Loucy (cell line): ENCODE measurements around the gene FAM217A.

ENCODE experiments used
- EZH2phosphoT487 ChIP-seq: fragments of 200-600 bp; IDR thresholded peaks from 2 replicates; pipeline ENCODE4 v1.6.1; 2018; ENCODE audit warnings: antibody characterized with exemption, mild to moderate bottlenecking, moderate library complexity, borderline replicate concordance
- TF ChIP-seq, protein P1 (sequence below): fragments of 200-600 bp; sonication (generic); conservative IDR thresholded peaks from 2 replicates; pipeline ENCODE4 v1.5.1; 2014; ENCODE audit warnings: mild to moderate bottlenecking, antibody characterized with exemption, low read length

DNA sequence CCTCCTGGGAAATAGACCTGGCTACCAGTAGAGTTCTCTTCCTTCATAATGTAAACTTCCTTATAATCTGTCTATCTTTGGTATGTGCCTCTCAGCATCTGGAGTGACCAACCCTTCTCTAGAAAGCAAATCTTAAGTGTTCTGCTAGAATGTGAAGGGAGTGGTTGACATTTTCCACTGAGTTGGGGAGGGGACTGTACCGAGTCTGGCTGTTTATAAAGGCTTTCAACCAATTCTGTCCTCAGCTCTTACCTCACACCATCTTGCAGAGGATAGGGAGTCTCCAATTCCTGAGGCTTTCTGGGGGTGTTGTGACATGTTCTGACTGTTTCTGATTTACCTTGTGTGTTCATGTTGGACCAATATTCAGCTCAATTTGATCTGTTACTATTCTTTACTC is 39.6 kb downstream of the FAM217A start:
- TF ChIP-seq, protein P1, sequence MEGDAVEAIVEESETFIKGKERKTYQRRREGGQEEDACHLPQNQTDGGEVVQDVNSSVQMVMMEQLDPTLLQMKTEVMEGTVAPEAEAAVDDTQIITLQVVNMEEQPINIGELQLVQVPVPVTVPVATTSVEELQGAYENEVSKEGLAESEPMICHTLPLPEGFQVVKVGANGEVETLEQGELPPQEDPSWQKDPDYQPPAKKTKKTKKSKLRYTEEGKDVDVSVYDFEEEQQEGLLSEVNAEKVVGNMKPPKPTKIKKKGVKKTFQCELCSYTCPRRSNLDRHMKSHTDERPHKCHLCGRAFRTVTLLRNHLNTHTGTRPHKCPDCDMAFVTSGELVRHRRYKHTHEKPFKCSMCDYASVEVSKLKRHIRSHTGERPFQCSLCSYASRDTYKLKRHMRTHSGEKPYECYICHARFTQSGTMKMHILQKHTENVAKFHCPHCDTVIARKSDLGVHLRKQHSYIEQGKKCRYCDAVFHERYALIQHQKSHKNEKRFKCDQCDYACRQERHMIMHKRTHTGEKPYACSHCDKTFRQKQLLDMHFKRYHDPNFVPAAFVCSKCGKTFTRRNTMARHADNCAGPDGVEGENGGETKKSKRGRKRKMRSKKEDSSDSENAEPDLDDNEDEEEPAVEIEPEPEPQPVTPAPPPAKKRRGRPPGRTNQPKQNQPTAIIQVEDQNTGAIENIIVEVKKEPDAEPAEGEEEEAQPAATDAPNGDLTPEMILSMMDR: no peak
- TF ChIP-seq EZH2phosphoT487: no peak
